NCI-H2107 treated with DMSO at 0.1 percent for 48 hours (cell line): ENCODE data around the gene PROC.
A peak's percentile ranks its signal among the peaks of the same experiment; 100 is the strongest.

ENCODE experiments used
- DNase-seq: peaks from one replicate; lab custom pipeline; 2025; ENCODE audit not compliant: unreplicated experiment; lab: John Stamatoyannopoulos, UW

The PROC gene

GRCh38 chr2:127413200-127413599, 5.0 kb upstream of the PROC start:
- no peak for DNase-seq

GRCh38 chr2:127413782-127414637, 4.2 kb upstream of the PROC start:
- no peak for DNase-seq

GRCh38 chr2:127414638-127415592, 3.3 kb upstream of the PROC start:
- DNase-seq, result no peak

DNA sequence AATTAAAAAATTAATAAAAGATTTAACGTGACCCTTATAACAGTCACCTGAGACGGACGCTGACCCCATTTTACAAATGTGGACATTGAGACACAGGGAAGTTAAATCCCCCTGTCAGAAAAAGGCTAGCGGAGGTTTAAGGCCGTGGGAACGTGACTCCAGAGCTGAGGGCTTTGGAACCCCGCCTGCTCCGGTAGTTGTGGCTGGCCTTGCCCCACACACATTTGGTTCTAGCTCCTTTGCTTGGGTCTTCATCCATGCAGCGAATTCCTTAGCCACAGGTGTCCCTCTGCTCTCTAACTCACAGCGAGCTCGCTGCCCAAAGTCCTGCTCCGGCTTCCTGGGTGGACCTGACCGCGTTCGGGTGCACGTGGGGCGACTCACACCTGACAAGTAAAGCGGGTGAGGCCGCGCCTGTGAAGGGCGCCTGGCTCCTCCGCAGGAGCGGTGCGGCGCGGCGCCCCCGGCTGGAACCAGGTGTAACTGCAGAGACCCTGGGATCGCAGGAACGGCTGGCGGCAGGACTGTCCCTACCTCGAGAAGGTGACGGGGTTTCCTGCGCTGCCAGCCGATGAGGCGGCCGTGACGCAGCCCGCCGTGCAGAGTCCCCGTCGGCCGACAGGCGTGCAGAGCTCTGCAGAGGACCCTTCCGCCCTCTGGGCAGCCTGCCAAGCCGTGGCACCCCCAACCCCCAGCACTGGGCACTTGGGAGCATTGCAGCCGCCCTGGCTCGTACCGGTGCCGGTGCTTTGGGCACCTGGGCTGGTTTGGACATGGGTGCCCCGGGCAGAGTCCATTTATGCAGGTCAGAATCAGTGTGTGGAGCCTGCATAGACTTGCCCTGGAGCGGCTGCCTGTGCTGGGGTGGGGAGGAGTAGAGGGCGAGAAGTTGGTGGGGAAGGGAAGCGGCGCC, 2.4 kb upstream of the PROC start:
- peak; percentile 30 for DNase-seq

GRCh38 chr2:127416506-127417001, 1.7 kb upstream of the PROC start:
- no peak for DNase-seq

DNA sequence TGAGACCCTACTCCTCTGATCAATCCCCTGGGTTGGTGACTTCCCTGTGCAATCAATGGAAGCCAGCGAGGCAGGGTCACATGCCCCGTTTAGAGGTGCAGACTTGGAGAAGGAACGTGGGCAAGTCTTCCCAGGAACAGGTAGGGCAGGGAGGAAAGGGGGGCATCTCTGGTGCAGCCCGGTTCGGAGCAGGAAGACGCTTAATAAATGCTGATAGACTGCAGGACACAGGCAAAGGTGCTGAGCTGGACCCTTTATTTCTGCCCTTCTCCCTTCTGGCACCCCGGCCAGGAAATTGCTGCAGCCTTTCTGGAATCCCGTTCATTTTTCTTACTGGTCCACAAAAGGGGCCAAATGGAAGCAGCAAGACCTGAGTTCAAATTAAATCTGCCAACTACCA, 821 bp upstream of the PROC start:
- DNase-seq, result no peak

DNA sequence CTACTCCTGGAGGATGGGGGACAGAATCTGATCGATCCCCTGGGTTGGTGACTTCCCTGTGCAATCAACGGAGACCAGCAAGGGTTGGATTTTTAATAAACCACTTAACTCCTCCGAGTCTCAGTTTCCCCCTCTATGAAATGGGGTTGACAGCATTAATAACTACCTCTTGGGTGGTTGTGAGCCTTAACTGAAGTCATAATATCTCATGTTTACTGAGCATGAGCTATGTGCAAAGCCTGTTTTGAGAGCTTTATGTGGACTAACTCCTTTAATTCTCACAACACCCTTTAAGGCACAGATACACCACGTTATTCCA, 844 bp downstream of the PROC start:
- DNase-seq, result no peak

DNA sequence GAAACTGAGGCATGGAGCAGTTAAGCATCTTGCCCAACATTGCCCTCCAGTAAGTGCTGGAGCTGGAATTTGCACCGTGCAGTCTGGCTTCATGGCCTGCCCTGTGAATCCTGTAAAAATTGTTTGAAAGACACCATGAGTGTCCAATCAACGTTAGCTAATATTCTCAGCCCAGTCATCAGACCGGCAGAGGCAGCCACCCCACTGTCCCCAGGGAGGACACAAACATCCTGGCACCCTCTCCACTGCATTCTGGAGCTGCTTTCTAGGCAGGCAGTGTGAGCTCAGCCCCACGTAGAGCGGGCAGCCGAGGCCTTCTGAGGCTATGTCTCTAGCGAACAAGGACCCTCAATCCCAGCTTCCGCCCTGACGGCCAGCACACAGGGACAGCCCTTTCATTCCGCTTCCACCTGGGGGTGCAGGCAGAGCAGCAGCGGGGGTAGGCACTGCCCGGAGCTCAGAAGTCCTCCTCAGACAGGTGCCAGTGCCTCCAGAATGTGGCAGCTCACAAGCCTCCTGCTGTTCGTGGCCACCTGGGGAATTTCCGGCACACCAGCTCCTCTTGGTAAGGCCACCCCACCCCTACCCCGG, 1.3 kb downstream of the PROC start:
- peak; percentile 26 for DNase-seq

GRCh38 chr2:127420039-127420864, 2.0 kb downstream of the PROC start:
- no peak for DNase-seq

GRCh38 chr2:127421116-127421800, 3.0 kb downstream of the PROC start:
- DNase-seq, result no peak

DNA sequence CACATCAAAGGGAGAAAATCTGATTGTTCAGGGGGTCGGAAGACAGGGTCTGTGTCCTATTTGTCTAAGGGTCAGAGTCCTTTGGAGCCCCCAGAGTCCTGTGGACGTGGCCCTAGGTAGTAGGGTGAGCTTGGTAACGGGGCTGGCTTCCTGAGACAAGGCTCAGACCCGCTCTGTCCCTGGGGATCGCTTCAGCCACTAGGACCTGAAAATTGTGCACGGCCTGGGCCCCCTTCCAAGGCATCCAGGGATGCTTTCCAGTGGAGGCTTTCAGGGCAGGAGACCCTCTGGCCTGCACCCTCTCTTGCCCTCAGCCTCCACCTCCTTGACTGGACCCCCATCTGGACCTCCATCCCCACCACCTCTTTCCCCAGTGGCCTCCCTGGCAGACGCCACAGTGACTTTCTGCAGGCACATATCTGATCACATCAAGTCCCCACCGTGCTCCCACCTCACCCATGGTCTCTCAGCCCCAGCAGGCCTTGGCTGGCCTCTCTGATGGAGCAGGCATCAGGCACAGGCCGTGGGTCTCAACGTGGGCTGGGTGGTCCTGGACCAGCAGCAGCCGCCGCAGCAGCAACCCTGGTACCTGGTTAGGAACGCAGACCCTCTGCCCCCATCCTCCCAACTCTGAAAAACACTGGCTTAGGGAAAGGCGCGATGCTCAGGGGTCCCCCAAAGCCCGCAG, 3.8 kb downstream of the PROC start:
- DNase-seq, result no peak

- no peak for DNase-seq
Observed at GRCh38 chr2:127422559-127423477, 4.6 kb downstream of the PROC start.

DNA sequence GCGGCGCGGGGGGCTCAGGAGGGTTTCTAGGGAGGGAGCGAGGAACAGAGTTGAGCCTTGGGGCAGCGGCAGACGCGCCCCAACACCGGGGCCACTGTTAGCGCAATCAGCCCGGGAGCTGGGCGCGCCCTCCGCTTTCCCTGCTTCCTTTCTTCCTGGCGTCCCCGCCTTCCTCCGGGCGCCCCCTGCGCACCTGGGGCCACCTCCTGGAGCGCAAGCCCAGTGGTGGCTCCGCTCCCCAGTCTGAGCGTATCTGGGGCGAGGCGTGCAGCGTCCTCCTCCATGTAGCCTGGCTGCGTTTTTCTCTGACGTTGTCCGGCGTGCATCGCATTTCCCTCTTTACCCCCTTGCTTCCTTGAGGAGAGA, 5.2 kb downstream of the PROC start:
- peak; percentile 15 for DNase-seq

- DNase-seq, result no peak
Observed at GRCh38 chr2:127423880-127424279, 5.7 kb downstream of the PROC start.

DNA sequence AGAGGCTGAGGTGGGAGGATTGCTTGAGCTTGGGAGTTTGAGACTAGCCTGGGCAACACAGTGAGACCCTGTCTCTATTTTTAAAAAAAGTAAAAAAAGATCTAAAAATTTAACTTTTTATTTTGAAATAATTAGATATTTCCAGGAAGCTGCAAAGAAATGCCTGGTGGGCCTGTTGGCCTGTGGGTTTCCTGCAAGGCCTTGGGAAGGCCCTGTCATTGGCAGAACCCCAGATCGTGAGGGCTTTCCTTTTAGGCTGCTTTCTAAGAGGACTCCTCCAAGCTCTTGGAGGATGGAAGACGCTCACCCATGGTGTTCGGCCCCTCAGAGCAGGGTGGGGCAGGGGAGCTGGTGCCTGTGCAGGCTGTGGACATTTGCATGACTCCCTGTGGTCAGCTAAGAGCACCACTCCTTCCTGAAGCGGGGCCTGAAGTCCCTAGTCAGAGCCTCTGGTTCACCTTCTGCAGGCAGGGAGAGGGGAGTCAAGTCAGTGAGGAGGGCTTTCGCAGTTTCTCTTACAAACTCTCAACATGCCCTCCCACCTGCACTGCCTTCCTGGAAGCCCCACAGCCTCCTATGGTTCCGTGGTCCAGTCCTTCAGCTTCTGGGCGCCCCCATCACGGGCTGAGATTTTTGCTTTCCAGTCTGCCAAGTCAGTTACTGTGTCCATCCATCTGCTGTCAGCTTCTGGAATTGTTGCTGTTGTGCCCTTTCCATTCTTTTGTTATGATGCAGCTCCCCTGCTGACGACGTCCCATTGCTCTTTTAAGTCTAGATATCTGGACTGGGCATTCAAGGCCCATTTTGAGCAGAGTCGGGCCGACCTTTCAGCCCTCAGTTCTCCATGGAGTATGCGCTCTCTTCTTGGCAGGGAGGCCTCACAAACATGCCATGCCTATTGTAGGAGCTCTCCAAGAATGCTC, 6.6 kb downstream of the PROC start:
- no peak for DNase-seq
